Sigmoid colon (tissue), 4 donors: ENCODE results near the gene DENND5B.

Source experiments
- CTCF ChIP-seq, 4 experiments: fragments of 450-650 bp in 3 of 4; fragments of 200-600 bp in 1 of 4; IDR thresholded peaks; one replicate each; pipeline ENCODE4 v1.5.1; 2016 to 2019; ENCODE audit warnings: antibody characterized with exemption in 4 of 4, mild to moderate bottlenecking in 3 of 4, moderate library complexity in 2 of 4
- EP300 ChIP-seq, 4 donors: sonication (generic); formaldehyde crosslinking; IDR thresholded peaks; one replicate each; pipeline ENCODE4 v1.6.1; 2017; ENCODE audit warnings: antibody characterized with exemption in 4 of 4
- POLR2A ChIP-seq, 2 donors: fragments of 450-650 bp; IDR thresholded peaks; one replicate each; pipeline ENCODE4 v1.6.1; 2016; ENCODE audit warnings: antibody characterized with exemption in 2 of 2, mild to moderate bottlenecking in 2 of 2, moderate library complexity in 2 of 2

- TF ChIP-seq CTCF (IDR thresholded peaks at IDR 0.05) (no peak), EP300 (IDR thresholded peaks at IDR 0.05) (no peak), POLR2A (IDR thresholded peaks at IDR 0.05) (no peak)
Observed at GRCh38 chr12:31466768-31467167, 124.2 kb downstream of the DENND5B start.
